ENCODE measurements around the gene TNRC18.

Gene TNRC18

DNA sequence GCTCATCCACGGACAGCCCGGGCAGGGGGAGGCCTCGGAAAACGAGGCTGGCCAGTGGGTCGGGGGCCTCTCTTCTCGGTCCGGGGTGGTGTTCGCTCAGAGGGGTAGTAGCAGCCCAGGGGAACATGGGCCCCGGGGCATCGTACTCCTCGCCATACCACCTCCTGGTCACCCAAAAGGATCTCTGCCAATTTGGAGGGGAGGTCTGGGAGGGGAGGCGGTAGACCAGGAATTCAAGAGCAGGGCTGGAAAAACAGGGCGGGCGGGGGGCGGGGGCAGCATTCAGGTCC lies 73.5 kb downstream of the TNRC18 start:
- Histone ChIP-seq H3K36me3 (ENCODE audit: low read depth) (peaks cover 69% of the 10 kb centered on the region), H3K4me1 (ENCODE audit: insufficient read depth, poor library complexity, severe bottlenecking) (no peaks in the 10 kb centered on the region), H3K27me3 (ENCODE audit: insufficient read depth, poor library complexity, severe bottlenecking) (no peaks in the 10 kb centered on the region), H3K27ac (ENCODE audit: poor library complexity, severe bottlenecking) (no peak overlapping the region), H3K9me3 (ENCODE audit: severe bottlenecking) (no peaks in the 10 kb centered on the region), H3K4me3 (ENCODE audit: severe bottlenecking) (no peak overlapping the region)
- no peak for ATAC-seq (ENCODE audit: low read depth)
- DNase-seq (ENCODE audit: low spot score) = no peak
- TF ChIP-seq, protein P1, sequence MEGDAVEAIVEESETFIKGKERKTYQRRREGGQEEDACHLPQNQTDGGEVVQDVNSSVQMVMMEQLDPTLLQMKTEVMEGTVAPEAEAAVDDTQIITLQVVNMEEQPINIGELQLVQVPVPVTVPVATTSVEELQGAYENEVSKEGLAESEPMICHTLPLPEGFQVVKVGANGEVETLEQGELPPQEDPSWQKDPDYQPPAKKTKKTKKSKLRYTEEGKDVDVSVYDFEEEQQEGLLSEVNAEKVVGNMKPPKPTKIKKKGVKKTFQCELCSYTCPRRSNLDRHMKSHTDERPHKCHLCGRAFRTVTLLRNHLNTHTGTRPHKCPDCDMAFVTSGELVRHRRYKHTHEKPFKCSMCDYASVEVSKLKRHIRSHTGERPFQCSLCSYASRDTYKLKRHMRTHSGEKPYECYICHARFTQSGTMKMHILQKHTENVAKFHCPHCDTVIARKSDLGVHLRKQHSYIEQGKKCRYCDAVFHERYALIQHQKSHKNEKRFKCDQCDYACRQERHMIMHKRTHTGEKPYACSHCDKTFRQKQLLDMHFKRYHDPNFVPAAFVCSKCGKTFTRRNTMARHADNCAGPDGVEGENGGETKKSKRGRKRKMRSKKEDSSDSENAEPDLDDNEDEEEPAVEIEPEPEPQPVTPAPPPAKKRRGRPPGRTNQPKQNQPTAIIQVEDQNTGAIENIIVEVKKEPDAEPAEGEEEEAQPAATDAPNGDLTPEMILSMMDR (IDR thresholded peaks at IDR 0.05; ENCODE audit: poor library complexity, severe bottlenecking) = no peak

DNA sequence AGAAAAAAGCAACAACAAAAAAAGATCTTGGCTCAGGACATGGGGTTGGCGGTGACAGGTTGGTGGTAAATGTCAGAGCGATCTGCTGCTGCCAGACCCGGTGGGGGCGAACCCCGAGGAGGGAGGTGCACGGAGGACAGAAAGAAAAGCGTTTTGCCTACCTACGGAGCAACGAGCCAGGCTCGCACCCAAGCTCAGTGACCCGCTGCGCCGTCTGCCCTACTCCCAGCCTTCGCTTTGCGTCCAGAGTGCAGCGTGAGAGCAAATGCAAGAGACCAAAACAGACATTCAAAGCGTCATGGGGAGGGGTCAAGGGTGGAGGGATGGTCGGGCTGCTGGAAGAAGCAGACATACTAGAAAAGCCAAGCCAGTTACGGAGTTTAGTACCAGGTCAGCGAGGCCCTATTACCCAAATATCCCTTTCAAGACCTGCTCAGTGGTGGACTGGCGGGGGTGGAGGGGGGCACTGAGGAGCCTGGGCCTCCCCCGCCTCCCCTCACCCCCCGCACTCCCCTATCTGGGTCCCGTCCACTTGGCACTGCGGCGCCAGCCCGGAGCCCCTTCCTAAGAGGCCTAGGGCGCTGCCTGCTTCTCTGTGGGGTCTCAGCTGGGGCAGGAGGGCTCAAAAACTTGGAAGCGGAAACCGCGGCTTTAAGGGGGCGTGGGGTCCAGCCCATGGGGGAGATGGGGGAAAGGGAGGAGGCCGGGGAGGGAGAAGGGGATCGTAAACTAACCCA lies 74.0 kb downstream of the TNRC18 start:
- TF ChIP-seq, protein P1 (IDR thresholded peaks at IDR 0.05; ENCODE audit: poor library complexity, severe bottlenecking) = no peak
- Histone ChIP-seq H3K27me3 (ENCODE audit: insufficient read depth, poor library complexity, severe bottlenecking) (no peaks in the 10 kb centered on the region), H3K36me3 (ENCODE audit: low read depth) (peaks cover 69% of the 10 kb centered on the region), H3K9me3 (ENCODE audit: severe bottlenecking) (no peaks in the 10 kb centered on the region), H3K27ac (ENCODE audit: poor library complexity, severe bottlenecking) (no peak overlapping the region), H3K4me1 (ENCODE audit: insufficient read depth, poor library complexity, severe bottlenecking) (no peaks in the 10 kb centered on the region), H3K4me3 (ENCODE audit: severe bottlenecking) (no peak overlapping the region)
- ATAC-seq (ENCODE audit: low read depth) (no peak), DNase-seq (ENCODE audit: low spot score) (no peak)

DNA sequence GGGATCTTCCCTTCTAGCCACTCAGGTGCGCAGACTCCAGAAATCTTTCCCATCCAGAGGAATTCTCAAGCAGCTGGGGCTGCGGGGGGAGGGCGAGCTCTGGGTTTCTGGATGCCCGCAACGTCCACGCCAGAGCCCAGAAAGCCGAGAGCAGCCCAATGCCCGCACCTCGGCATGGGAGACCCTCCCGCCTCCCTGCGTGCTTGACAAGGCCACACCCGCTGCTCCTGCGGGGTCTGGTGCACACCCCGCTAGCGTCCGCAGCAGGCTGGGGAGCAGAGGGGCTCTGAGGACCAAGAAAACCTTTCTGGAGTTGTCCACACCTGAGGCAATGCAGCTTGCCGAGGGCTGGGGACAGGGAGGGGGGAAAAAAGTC lies 74.6 kb downstream of the TNRC18 start:
- Histone ChIP-seq H3K4me3 (ENCODE audit: severe bottlenecking) (no peak overlapping the region), H3K27ac (ENCODE audit: poor library complexity, severe bottlenecking) (no peak overlapping the region), H3K36me3 (ENCODE audit: low read depth) (peaks cover 69% of the 10 kb centered on the region), H3K4me1 (ENCODE audit: insufficient read depth, poor library complexity, severe bottlenecking) (no peaks in the 10 kb centered on the region), H3K27me3 (ENCODE audit: insufficient read depth, poor library complexity, severe bottlenecking) (no peaks in the 10 kb centered on the region), H3K9me3 (ENCODE audit: severe bottlenecking) (no peaks in the 10 kb centered on the region)
- ATAC-seq (ENCODE audit: low read depth) (no peak), DNase-seq (ENCODE audit: low spot score) (no peak)
- TF ChIP-seq, protein P1 (IDR thresholded peaks at IDR 0.05; ENCODE audit: poor library complexity, severe bottlenecking) = no peak

DNA sequence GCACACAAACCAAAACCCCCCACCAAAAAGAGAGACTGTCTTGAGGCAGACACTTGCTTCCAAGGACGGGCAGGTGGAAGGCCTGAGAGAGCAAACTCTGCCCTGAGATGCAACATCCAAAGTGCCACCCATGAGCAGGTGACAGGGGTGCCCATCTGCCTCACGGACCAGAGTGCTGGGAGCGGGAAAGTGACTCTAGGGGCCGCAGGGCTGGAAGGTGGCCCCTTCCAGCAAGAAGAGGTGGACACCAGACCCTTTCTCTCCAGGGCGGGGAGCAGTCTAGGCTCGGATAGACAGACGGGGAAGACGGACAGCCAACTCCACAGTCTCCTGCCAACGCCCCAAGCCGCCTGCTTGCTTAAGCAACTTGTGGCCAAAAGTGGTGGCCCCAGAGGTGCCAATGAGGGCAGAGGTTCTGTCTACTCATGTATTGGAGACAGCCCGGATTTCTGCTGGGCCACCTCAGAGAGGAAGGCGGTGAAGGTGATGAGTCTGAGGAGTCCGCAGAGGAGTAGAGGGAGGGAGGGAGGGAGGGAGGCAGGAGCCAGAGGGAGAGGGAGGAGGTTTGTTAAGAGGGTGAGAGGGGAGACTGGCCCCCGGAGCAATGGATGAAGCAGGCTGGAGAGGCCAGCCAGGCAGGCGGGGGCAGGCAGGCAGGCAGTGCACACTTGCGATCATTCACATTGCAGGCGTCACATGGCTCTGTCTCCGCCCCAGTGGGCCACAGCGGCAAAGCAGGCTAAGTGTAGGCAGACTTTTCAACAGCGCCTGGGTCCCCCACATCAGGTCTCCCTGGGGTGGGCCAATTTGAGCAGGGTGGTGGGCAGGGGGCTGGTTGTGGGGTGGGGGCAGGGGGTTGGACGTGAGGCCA lies 75.3 kb downstream of the TNRC18 start:
- ATAC-seq (ENCODE audit: low read depth) = no peak
- no peak overlapping the region for H3K4me3 ChIP-seq (ENCODE audit: severe bottlenecking)

More for the DNA sequence above, 75.3 kb downstream of the TNRC18 start:
- TF ChIP-seq, protein P1 (IDR thresholded peaks at IDR 0.05; ENCODE audit: poor library complexity, severe bottlenecking) = no peak
- DNase-seq (ENCODE audit: low spot score) = no peak
- Histone ChIP-seq H3K36me3 (ENCODE audit: low read depth) (peaks cover 70% of the 10 kb centered on the region), H3K27ac (ENCODE audit: poor library complexity, severe bottlenecking) (no peak overlapping the region), H3K4me1 (ENCODE audit: insufficient read depth, poor library complexity, severe bottlenecking) (no peaks in the 10 kb centered on the region), H3K9me3 (ENCODE audit: severe bottlenecking) (no peaks in the 10 kb centered on the region), H3K27me3 (ENCODE audit: insufficient read depth, poor library complexity, severe bottlenecking) (no peaks in the 10 kb centered on the region)

Data from RWPE2 (cell line).